Common myeloid progenitor, CD34-positive (primary cell): ENCODE measurements around the gene MAP3K20. TPM values are rescaled to one million over a fixed set of nuclear protein-coding genes. Genes with fewer than 3 reads are reported as not detected.

Experiments
- CTCF ChIA-PET: fragments of 350-600 bp; sonication (Branson Sonifier 250); formaldehyde crosslinking; loops from one replicate; lab custom pipeline; 2021; ENCODE audit warnings: antibody characterized with exemption; lab: Charles Lee
- POLR2A ChIA-PET: fragments of 350-600 bp; sonication (Branson Sonifier 250); formaldehyde crosslinking; loops from one replicate; lab custom pipeline; 2021; ENCODE audit warnings: antibody characterized with exemption; lab: Charles Lee
- DNase-seq, 3 donors: peaks; one replicate each; pipeline versions ENCODE4 v3.0.0 to v3.0.0-alpha.2; 2013
- H3K27ac ChIP-seq, 2 experiments: 1 replicate in 1 of 2; 2 replicates in 1 of 2; pipeline ENCODE4 v1.7.0; 2013; ENCODE audit warnings: inconsistent platforms in 2 of 2, low read length in 2 of 2, mild to moderate bottlenecking in 2 of 2, low read depth in 1 of 2, moderate library complexity in 1 of 2; ENCODE audit not compliant: severe bottlenecking in 2 of 2, insufficient read depth in 1 of 2, poor library complexity in 1 of 2
- H3K27me3 ChIP-seq, 5 experiments: replicated peaks in 2 of 5; 1 replicate in 3 of 5; 2 replicates in 2 of 5; pipeline versions ENCODE4 v1.6.1 to v1.7.0; 2013; ENCODE audit warnings: low read length in 4 of 5, mild to moderate bottlenecking in 2 of 5, moderate library complexity in 2 of 5, inconsistent platforms in 1 of 5; ENCODE audit not compliant: insufficient read depth in 5 of 5, control insufficient read depth in 4 of 5
- H3K36me3 ChIP-seq, 4 experiments: 1 replicate in 2 of 4; 2 replicates in 2 of 4; pipeline versions ENCODE4 v1.6.1 to v1.7.0; 2013; ENCODE audit warnings: low read length in 3 of 4, control low read depth in 1 of 4, mild to moderate bottlenecking in 1 of 4; ENCODE audit not compliant: control insufficient read depth in 4 of 4, insufficient read depth in 4 of 4
- H3K4me1 ChIP-seq, 4 experiments: 1 replicate in 3 of 4; 2 replicates in 1 of 4; pipeline versions ENCODE4 v1.6.1 to v1.7.1; 2013; ENCODE audit warnings: low read length in 3 of 4, mild to moderate bottlenecking in 3 of 4, control low read depth in 1 of 4, inconsistent platforms in 1 of 4, moderate library complexity in 1 of 4; ENCODE audit not compliant: control insufficient read depth in 4 of 4, insufficient read depth in 4 of 4; ENCODE audit errors: control extremely low read depth in 1 of 4
- H3K4me3 ChIP-seq, 7 experiments: 1 replicate in 4 of 7; 2 replicates in 3 of 7; pipeline versions ENCODE4 v1.5.1 to v1.7.0; 2013; ENCODE audit warnings: mild to moderate bottlenecking in 7 of 7, low read length in 6 of 7, moderate library complexity in 6 of 7, inconsistent platforms in 2 of 7, low read depth in 2 of 7, control low read depth in 1 of 7; ENCODE audit not compliant: insufficient read depth in 4 of 7, control insufficient read depth in 1 of 7; ENCODE audit errors: extremely low read depth in 1 of 7
- H3K9me3 ChIP-seq, 5 experiments: 1 replicate in 4 of 5; 2 replicates in 1 of 5; pipeline versions ENCODE4 v1.6.1 to v1.7.1; 2013; ENCODE audit warnings: low read length in 4 of 5, mild to moderate bottlenecking in 2 of 5, inconsistent platforms in 1 of 5, low read depth in 1 of 5, moderate library complexity in 1 of 5; ENCODE audit not compliant: control insufficient read depth in 4 of 5, insufficient read depth in 2 of 5; ENCODE audit errors: control extremely low read depth in 1 of 5
- WGBS: methylation state at CpG from one replicate; pipeline ENCODE4 v1.1.5; 2013; ENCODE audit not compliant: insufficient coverage; 5-methylcytosine and 5-hydroxymethylcytosine counted together
- polyA plus RNA-seq: library from polyadenylated mRNA; unstranded; fragments of 120-200 nt; gene quantifications from one replicate; pipeline ENCODE4 v1.2.1, GENCODE V29; 2013

MAP3K20 gene
- polyA plus RNA-seq: 17.3 TPM

DNA sequence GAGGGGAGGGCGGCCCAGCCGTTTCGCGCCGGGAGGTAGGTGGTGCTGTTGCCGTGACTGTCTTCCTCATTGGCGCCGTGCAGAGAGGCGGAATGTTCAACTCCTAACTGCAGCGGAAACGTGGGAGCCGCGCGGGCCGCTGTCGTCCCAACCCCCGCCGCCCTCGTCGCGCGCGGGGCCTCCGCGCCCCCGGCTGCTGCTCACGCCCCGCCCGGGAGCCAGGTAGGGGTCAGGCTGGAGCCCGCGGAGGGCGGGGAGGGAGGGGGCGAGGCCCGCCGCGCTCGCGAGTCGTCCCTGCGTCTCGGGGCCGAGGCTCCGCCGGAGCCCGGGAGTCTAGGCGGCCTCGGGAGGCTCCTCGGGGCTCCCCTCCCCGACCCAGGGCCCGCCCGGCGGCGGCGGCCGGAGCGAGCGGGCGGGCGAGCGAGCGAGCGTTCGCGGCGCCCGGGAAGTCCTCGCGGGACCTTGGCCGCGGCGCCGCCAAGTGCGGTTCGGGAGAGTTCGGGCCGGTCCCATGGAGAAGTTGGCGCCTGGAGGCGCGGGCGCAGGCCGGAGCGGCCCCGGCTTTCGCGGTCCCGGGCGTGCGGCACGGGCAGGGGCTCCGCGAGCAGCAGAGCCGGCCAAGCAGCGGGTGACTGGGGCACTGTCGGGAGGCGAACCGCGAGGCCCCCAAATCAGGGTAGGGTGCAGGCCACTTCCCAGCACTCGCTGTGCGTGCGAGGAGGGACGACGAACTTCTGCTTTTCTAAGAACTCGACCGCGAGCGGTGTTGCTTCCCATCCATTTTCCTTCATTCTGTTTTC is at the start of gene MAP3K20:
Gene MAP3K20 (plus strand): TSS at position 66 of the 800 bp plus-strand sequence. CDS start 15,186 bp downstream, outside the sequence.
- Histone ChIP-seq H3K4me3 (peak within 1 kb of the TSS; percentile 67 to 93 (median 81)), H3K27me3 (no peaks in the 10 kb centered on the region), H3K9me3 (no peaks in the 10 kb centered on the region), H3K27ac (peak within 1 kb of the TSS; percentile 89 to 97), H3K4me1 (peaks cover 4 to 20% (median 12%) of the 10 kb centered on the region in 4 experiments), H3K36me3 (peaks cover 0 to 5% (median 0%) of the 10 kb centered on the region in 4 experiments)
- CTCF ChIA-PET: no interaction called here
- 0% methylated on average over 93 of the region's 106 CpGs for WGBS
- POLR2A ChIA-PET: no interaction called here
- peak; percentile 86 to 96 (median 95) for DNase-seq

DNA sequence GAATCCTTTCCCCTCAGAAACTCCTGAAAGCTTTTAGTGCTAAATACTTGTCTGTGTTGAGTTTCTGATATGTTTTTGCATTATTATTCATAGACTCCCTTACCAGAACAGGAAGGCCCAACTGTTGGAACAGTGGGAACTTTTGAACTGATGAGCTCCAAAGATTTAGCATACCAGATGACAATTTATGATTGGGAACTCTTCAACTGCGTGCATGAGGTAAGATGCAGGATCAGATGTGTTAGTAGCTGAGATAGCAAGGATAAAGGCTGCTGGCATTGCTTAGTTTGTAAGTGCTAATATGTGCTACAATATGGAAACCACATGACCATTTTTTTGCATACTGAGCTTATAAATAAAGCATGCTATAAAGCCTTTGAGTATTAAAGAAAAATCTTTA is 49.2 kb upstream of the MAP3K20 start:
- no peak for DNase-seq
- peaks cover 0 to 6% (median 0%) of the 10 kb centered on the region in 5 experiments for H3K27me3 ChIP-seq
- no peaks in the 10 kb centered on the region for H3K9me3 ChIP-seq
- no peak overlapping the region for H3K27ac ChIP-seq
- H3K4me3 ChIP-seq: no peak overlapping the region
- peaks cover 0 to 3% (median 0%) of the 10 kb centered on the region in 4 experiments for H3K4me1 ChIP-seq
- H3K36me3 ChIP-seq: no peaks in the 10 kb centered on the region
- no CpG with 5 or more reads among the region's 1 CpG for WGBS
- POLR2A ChIA-PET: no interaction called here
- CTCF ChIA-PET: interaction anchor here (0.7 to 13.6 kb wide), 12 partner anchors 10 to 1313 kb away, joined by 3 to 318 read pairs (median 4); no protein-coding TSS in a partner anchor

DNA sequence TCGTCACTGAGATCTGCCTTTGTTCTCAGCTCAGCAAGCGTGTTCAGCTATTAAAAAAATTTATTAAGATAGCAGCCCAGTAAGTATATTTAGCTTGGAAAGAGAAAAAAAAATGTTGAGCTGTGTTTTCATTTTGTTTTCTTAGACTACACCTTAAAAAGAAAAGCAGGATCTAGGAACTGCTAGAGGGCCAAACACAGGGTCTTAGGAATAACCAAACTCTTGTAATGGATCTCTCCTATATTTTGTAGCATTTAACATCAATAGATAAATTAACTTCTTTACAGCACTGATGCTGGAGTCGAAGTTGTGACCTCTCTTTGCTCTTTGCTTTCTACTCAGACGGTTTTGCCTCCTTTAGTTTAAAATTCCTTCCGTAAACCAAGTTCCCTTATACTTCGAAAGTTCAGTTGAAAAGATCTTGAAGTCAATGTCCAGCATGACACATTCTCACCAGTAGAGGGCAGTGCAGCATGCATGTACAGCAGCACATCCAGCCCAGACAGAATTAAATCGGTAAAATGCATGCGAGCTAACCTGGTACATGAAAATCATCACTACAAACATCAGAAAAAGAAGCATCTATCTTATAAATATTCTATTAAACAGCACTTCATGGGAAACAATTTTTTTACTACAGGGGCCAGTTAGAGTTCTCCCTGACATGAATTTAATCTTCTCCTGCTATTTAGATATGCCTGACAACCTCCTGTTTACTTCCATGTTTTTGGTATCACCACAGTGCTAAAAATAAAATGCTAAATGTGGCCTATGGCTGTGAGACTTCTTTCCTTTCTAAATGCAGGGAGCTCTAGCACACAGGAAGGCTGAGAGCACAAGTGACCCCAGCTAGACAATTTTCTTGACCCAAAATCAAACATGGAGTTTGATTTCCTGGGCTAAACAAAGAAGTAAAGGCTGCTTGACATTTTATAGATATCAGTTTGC is 48.2 kb upstream of the MAP3K20 start:
- ChIA-PET CTCF (interaction anchor here (0.6 to 13.6 kb wide), 22 partner anchors 9 to 1312 kb away, joined by 3 to 318 read pairs (median 3); no protein-coding TSS in a partner anchor), POLR2A (interaction anchor here (0.7 kb wide), 1 partner anchor 1334 kb away, joined by 3 read pairs; no protein-coding TSS in a partner anchor)
- H3K36me3 ChIP-seq: no peaks in the 10 kb centered on the region
- DNase-seq: peak; percentile 85 to 96 (median 92)
- no peak overlapping the region for H3K27ac ChIP-seq
- peaks cover 0 to 3% (median 0%) of the 10 kb centered on the region in 4 experiments for H3K4me1 ChIP-seq
- no peaks in the 10 kb centered on the region for H3K9me3 ChIP-seq
- no peak overlapping the region for H3K4me3 ChIP-seq
- peaks cover 0 to 6% (median 0%) of the 10 kb centered on the region in 5 experiments for H3K27me3 ChIP-seq
- WGBS: 12% methylated on average over 5 of the region's 8 CpGs

DNA sequence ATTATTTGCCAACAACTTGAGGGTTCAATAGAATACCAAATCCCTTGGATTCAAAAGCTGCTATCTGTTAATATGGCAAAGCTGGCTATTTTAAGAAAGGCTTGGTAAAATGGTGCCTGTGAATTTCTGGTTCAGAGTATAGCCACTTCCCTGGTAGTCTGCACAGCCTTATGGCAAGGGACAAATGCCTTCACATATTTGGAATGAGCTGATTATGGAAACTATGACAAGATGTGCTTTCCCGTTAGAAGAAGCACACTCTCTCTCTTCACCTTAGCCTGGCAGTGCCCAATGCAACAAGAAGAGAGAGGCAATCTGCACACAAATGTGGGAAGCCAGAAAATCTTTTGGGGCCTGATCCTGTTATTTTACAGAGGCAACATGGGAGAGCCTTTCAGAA is 47.5 kb upstream of the MAP3K20 start:
- CTCF ChIA-PET: interaction anchor here (0.6 to 13.6 kb wide), 16 partner anchors 10 to 1311 kb away, joined by 3 to 318 read pairs (median 3); no protein-coding TSS in a partner anchor

DNA sequence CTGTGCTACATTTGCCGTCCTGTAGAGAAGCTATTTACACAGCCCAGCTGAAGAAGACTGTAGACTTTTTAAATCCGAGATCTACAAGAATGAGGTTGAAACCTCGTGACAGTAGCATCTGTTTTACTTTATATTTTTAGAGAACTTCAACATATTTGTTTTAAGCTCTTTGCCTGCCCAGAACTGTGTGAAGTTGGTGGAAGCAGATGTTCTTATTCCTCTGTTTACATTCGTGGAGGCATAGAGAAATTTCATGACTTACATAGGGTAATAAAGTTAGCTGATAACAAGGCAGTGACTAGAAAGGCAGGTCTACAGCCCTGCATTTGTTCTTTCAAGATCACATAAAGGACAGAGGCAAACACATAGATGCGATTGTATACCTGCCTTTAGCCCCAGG is 47.0 kb upstream of the MAP3K20 start:
- no peak overlapping the region for H3K4me3 ChIP-seq
- H3K36me3 ChIP-seq: no peaks in the 10 kb centered on the region
- CTCF ChIA-PET: interaction anchor here (0.6 to 13.6 kb wide), 10 partner anchors 9 to 371 kb away, joined by 3 to 318 read pairs (median 4); no protein-coding TSS in a partner anchor
- H3K4me1 ChIP-seq: peaks cover 0 to 3% (median 0%) of the 10 kb centered on the region in 4 experiments
- POLR2A ChIA-PET: no interaction called here
- no peak for DNase-seq
- H3K9me3 ChIP-seq: no peaks in the 10 kb centered on the region
- peaks cover 0 to 3% (median 0%) of the 10 kb centered on the region in 5 experiments for H3K27me3 ChIP-seq
- WGBS: 0% methylated on average over 1 of the region's 5 CpGs
- no peak overlapping the region for H3K27ac ChIP-seq

More for the DNA sequence above, 47.5 kb upstream of the MAP3K20 start:
- H3K4me3 ChIP-seq: no peak overlapping the region
- DNase-seq: no peak
- no peaks in the 10 kb centered on the region for H3K9me3 ChIP-seq
- WGBS: 100% methylated on average over 1 of the region's 1 CpG
- POLR2A ChIA-PET: no interaction called here
- peaks cover 0 to 4% (median 0%) of the 10 kb centered on the region in 5 experiments for H3K27me3 ChIP-seq
- no peak overlapping the region for H3K27ac ChIP-seq
- H3K4me1 ChIP-seq: peaks cover 0 to 3% (median 0%) of the 10 kb centered on the region in 4 experiments
- no peaks in the 10 kb centered on the region for H3K36me3 ChIP-seq

DNA sequence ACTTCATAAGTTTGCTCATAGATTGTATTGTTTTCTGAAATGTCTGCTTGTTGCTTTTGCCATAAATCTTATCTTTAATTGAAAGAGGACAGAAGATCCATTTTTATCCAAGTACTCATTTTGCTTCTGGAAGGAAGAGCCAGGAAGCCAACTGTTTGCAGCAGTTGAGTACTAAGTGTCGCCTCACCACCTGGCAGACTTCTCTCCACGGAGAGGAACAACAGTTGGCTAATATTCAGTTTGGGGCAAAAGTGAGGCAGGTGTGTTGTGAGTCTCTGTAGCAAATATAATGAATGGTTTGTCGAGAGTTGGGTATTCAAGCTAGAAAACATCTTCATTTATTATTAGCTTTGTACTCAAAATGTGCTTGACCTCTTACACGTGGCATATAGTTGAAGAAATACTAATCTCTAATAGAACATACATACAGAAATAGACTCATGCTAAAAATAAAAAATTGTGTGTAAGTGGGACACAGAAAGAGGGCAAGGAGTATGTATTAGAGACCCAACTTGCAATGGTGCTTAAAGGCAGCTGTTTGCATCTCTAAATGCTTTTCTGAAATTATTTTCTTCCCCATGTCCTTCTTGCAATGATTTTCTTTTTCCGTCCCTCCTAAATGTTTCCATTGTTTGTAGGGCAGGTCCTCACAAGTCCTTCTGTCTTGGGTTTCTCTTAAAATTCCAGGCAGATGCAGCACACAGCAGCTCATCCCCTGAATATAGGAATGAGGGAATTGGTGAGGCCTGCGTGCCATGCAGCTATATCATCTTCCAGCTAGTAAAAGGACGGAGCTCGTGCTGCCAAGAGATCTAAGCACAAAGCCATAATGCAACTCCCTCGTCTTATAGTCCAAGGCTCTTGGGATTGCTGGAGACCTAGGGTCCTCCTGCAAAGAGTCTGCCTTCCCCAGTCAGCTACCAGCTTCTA is 44.8 kb upstream of the MAP3K20 start:
- 97% methylated on average over 6 of the region's 9 CpGs for WGBS
- Histone ChIP-seq H3K27me3 (peaks cover 0 to 3% (median 0%) of the 10 kb centered on the region in 5 experiments), H3K4me1 (peaks cover 0 to 3% (median 0%) of the 10 kb centered on the region in 4 experiments), H3K36me3 (no peaks in the 10 kb centered on the region), H3K9me3 (no peaks in the 10 kb centered on the region), H3K27ac (no peak overlapping the region), H3K4me3 (no peak overlapping the region)
- ChIA-PET POLR2A (no interaction called here), CTCF (interaction anchor here (0.9 to 13.6 kb wide), 5 partner anchors 9 to 370 kb away, joined by 3 to 318 read pairs (median 3); no protein-coding TSS in a partner anchor)
- no peak for DNase-seq
